Measurements from ENCODE around the gene RCSD1.

RCSD1 gene

GRCh38 chr1:167669209-167670124 is 39.4 kb downstream of the RCSD1 start:
- DNase-seq: no peak

GRCh38 chr1:167670563-167670962 is 40.5 kb downstream of the RCSD1 start:
- DNase-seq: no peak

GRCh38 chr1:167671727-167672511 is 41.9 kb downstream of the RCSD1 start:
- no peak for DNase-seq

GRCh38 chr1:167672831-167673230 is 42.8 kb downstream of the RCSD1 start:
- DNase-seq: no peak

- DNase-seq: no peak
These were observed 43.2 kb downstream of the RCSD1 start for GRCh38 chr1:167673265-167673664.

- no peak for DNase-seq
These were observed 44.1 kb downstream of the RCSD1 start for GRCh38 chr1:167674156-167674555.

GRCh38 chr1:167675440-167675839 is 45.4 kb downstream of the RCSD1 start:
- no peak for DNase-seq

GRCh38 chr1:167676205-167676915 is 46.3 kb downstream of the RCSD1 start:
- peak; percentile 31 for DNase-seq

- no peak for DNase-seq
These were observed 47.1 kb downstream of the RCSD1 start for GRCh38 chr1:167676916-167677848.

- no peak for DNase-seq
These were observed 48.4 kb downstream of the RCSD1 start for GRCh38 chr1:167678422-167678821.

- no peak for DNase-seq
These were observed 48.8 kb downstream of the RCSD1 start for GRCh38 chr1:167678838-167679237.

GRCh38 chr1:167679714-167680113 is 49.7 kb downstream of the RCSD1 start:
- no peak for DNase-seq

- no peak for DNase-seq
These were observed 51.0 kb downstream of the RCSD1 start for GRCh38 chr1:167681024-167681423.

GRCh38 chr1:167681451-167682098 is 51.5 kb downstream of the RCSD1 start:
- DNase-seq: no peak

GRCh38 chr1:167683226-167683625 is 53.2 kb downstream of the RCSD1 start:
- DNase-seq: no peak

GRCh38 chr1:167683641-167684502 is 53.8 kb downstream of the RCSD1 start:
- DNase-seq: no peak

GRCh38 chr1:167685844-167686243 is 55.8 kb downstream of the RCSD1 start:
- DNase-seq: no peak

- peak; percentile 83 for DNase-seq
These were observed 58.0 kb downstream of the RCSD1 start for GRCh38 chr1:167687919-167688519.

- no peak for DNase-seq
These were observed 59.5 kb downstream of the RCSD1 start for GRCh38 chr1:167689567-167689920.

GRCh38 chr1:167690053-167690452 is 60.0 kb downstream of the RCSD1 start:
- DNase-seq: no peak

Data from NCI-H345 (cell line).